K562 (cell line): ENCODE results near the gene RNF135. TPM values are rescaled to one million over a fixed set of nuclear protein-coding genes. Genes with fewer than 3 reads are reported as not detected.

Source experiments
- C11orf30 ChIP-seq: fragments of 450-650 bp; IDR thresholded peaks from 2 replicates; pipeline ENCODE4 v1.6.1; 2016; ENCODE audit warnings: low read depth, mild to moderate bottlenecking
- CBFA2T3 ChIP-seq: fragments of 450-650 bp; IDR thresholded peaks from 2 replicates; pipeline ENCODE4 v1.6.1; 2017
- CEBPB ChIP-seq: fragments of 450-650 bp; IDR thresholded peaks from 2 replicates; pipeline ENCODE4 v1.6.1; 2016; ENCODE audit warnings: missing genetic modification characterization, missing compliant biosample characterization
- CHD4 ChIP-seq: fragments of 200-600 bp; sonication (generic); IDR thresholded peaks from 3 replicates; pipeline ENCODE4 v1.6.1; 2012; ENCODE audit warnings: low read depth, mild to moderate bottlenecking, mixed read lengths, low read length, inconsistent platforms; ENCODE audit not compliant: insufficient read depth, insufficient replicate concordance, poor library complexity, severe bottlenecking
- FOSL1 ChIP-seq: fragments of 200-800 bp; sonication (Bioruptor generic); conservative IDR thresholded peaks from 2 replicates; pipeline ENCODE4 v1.6.1; 2016; ENCODE audit warnings: missing genetic modification characterization, missing compliant biosample characterization
- FOXJ2 ChIP-seq: fragments of 200-800 bp; sonication (Bioruptor generic); IDR thresholded peaks from 2 replicates; pipeline ENCODE4 v1.6.1; 2016; ENCODE audit warnings: missing genetic modification characterization, missing compliant biosample characterization
- POLR2AphosphoS2 ChIP-seq: IDR thresholded peaks from 2 replicates; pipeline ENCODE4 v1.6.1; 2012; ENCODE audit warnings: low read length, improper control_type of control experiment
- SAFB ChIP-seq: fragments of 200-400 bp; formaldehyde crosslinking; IDR thresholded peaks from 2 replicates; pipeline ENCODE4 v1.6.1; 2017; ENCODE audit warnings: low read depth, low read length, borderline replicate concordance
- TAF1 ChIP-seq: IDR thresholded peaks from 2 replicates; pipeline ENCODE4 v1.6.1; 2011; ENCODE audit warnings: mild to moderate bottlenecking, low read length, moderate library complexity; ENCODE audit not compliant: insufficient read depth, control insufficient read depth, severe bottlenecking; ENCODE audit errors: extremely low read depth
- TARDBP ChIP-seq: fragments of 450-650 bp; IDR thresholded peaks from 2 replicates; pipeline ENCODE4 v1.6.1; 2016
- polyA plus RNA-seq, 8 experiments: library from polyadenylated mRNA; depleted of rRNA in 4 of 8; stranded (reverse) in 5 of 8; unstranded in 3 of 8; fragments of >200 nt; fragmentation: Nextera tagmentation in 2 of 8; fragmentation: Illumina TruSeq in 1 of 8; extraction: Ambion mirVana in 2 of 8; extraction: Trizol in 1 of 8; gene quantifications; 2 replicates each; pipeline versions ENCODE4 v1.2.1 to v1.2.3, GENCODE V29; 2011 to 2014; ENCODE audit warnings: inconsistent platforms in 1 of 8, missing spikeins in 1 of 8
- small RNA-seq: library from RNA; depleted of rRNA; stranded (forward); fragments of <200 nt; gene quantifications from one replicate; pipeline ENCODE3, GENCODE V24; 2014
- total RNA-seq, 7 experiments: library from RNA; depleted of rRNA in 6 of 7; stranded (reverse); fragments of >200 nt in 6 of 7; fragmentation: Illumina TruSeq in 2 of 7; extraction: Trizol in 2 of 7; gene quantifications; 2 replicates each; pipeline versions ENCODE4 v1.2.1 to v1.2.3, GENCODE V29; 2011 to 2021; ENCODE audit warnings: low replicate concordance in 1 of 7
- TF ChIP-seq, protein P1 (sequence below): fragments of 250-450 bp; sonication (Bioruptor Pico); IDR thresholded peaks from 2 replicates; pipeline ENCODE4 v1.4.0; 2020; ENCODE audit warnings: mild to moderate bottlenecking, moderate library complexity
- TF ChIP-seq, protein P2 (sequence below), 2 experiments: fragments of 450-650 bp in 1 of 2; sonication (generic) in 1 of 2; formaldehyde crosslinking in 1 of 2; IDR thresholded peaks in 1 of 2; conservative IDR thresholded peaks in 1 of 2; 2 replicates each; pipeline versions ENCODE4 v1.6.1 to v1.8.1; 2016 to 2023; ENCODE audit warnings: mild to moderate bottlenecking in 2 of 2, moderate library complexity in 2 of 2, inconsistent platforms in 1 of 2, missing genetic modification reagents in 1 of 2
- TF ChIP-seq, protein P3 (sequence below): sonication (generic); IDR thresholded peaks from 2 replicates; pipeline ENCODE4 v1.6.1; 2016

The RNF135 gene
- total and polyA plus RNA-seq, 9 of the 15 experiments (the other 6 are each of a cell fraction or from before 2014, with no cell fraction given) = 0.08 TPM; not detected in 8

DNA sequence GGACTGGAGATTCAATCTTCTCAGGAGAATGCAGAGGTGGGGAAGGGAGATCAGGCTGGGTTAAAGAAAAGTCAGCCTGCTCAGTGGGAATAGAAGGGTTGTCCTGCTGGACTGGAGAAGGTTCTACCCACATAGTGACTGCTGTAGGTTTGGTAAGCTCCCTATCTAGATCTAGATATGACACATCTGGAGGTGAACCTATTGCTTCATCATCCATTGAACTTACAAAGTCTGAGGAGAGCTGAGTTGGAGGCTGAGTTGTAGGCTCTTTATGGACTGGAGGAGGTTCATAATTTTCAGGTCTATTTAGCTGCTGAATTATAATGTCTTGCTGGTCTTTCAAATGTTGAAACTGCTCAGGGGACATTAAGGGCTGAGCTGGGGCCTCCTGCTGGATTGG, 77.9 kb downstream of the RNF135 start (continued):
- TF ChIP-seq C11orf30 (no peak), POLR2AphosphoS2 (no peak), CBFA2T3 (no peak), FOSL1 (tag) (0 out of 2 replicates have a peak, but pooled peaks have one; percentile 23), TARDBP (no peak), FOXJ2 (tag) (no peak), SAFB (no peak), TAF1 (no peak), CEBPB (tag) (peak; percentile 89), CHD4 (no peak)
- TF ChIP-seq, protein P1, sequence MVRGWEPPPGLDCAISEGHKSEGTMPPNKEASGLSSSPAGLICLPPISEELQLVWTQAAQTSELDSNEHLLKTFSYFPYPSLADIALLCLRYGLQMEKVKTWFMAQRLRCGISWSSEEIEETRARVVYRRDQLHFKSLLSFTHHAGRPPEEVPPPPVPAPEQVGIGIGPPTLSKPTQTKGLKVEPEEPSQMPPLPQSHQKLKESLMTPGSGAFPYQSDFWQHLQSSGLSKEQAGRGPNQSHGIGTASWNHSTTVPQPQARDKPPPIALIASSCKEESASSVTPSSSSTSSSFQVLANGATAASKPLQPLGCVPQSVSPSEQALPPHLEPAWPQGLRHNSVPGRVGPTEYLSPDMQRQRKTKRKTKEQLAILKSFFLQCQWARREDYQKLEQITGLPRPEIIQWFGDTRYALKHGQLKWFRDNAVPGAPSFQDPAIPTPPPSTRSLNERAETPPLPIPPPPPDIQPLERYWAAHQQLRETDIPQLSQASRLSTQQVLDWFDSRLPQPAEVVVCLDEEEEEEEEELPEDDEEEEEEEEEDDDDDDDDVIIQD (CRISPR knock-in tag) = no peak
- TF ChIP-seq, protein P2, sequence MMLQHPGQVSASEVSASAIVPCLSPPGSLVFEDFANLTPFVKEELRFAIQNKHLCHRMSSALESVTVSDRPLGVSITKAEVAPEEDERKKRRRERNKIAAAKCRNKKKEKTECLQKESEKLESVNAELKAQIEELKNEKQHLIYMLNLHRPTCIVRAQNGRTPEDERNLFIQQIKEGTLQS (IDR thresholded peaks at IDR 0.05) = peak; percentile 37; the same call in 1 of the 2 replicates
- TF ChIP-seq, protein P2 (CRISPR knock-in tag; conservative IDR thresholded peaks at IDR 0.05) = no peak
- TF ChIP-seq, protein P3, sequence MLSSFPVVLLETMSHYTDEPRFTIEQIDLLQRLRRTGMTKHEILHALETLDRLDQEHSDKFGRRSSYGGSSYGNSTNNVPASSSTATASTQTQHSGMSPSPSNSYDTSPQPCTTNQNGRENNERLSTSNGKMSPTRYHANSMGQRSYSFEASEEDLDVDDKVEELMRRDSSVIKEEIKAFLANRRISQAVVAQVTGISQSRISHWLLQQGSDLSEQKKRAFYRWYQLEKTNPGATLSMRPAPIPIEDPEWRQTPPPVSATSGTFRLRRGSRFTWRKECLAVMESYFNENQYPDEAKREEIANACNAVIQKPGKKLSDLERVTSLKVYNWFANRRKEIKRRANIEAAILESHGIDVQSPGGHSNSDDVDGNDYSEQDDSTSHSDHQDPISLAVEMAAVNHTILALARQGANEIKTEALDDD = 0 out of 2 replicates have a peak, but pooled peaks have one; percentile 24

Small RNA genes lying within 50 kb of the gene (small RNA-seq; reads per million reads assigned to genes)
- gene AC138207.3 (not detected), gene RN7SL138P (not detected)

Other genes starting within 250 kb of the RNF135 start
- 26.9 and 28.8 TPM in 2 replicates for gene CRLF3, start 146.3 kb upstream of the RNF135 start, total RNA-seq (2014; rRNA removed)
- gene CRLF3, start 146.3 kb upstream of the RNF135 start, total RNA-seq (2014; rRNA removed; fragmentation: Illumina TruSeq; extraction: Trizol) = 45.2 and 47.0 TPM in 2 replicates
- 29.3 and 29.8 TPM in 2 replicates for gene CRLF3, start 146.3 kb upstream of the RNF135 start, total RNA-seq (2015; rRNA removed; fragmentation: Illumina TruSeq; extraction: Trizol)
- 31.8 and 33.5 TPM in 2 replicates for gene CRLF3, start 146.3 kb upstream of the RNF135 start, total RNA-seq (2021)
- 28.7 and 55.9 TPM in 2 replicates for gene CRLF3, start 146.3 kb upstream of the RNF135 start, polyA plus RNA-seq (2011; rRNA removed)
- 33.1 and 39.7 TPM in 2 replicates for gene CRLF3, start 146.3 kb upstream of the RNF135 start, polyA plus RNA-seq (2014; fragmentation: Illumina TruSeq; extraction: Trizol)
- gene CRLF3, start 146.3 kb upstream of the RNF135 start, polyA plus RNA-seq (2014; fragmentation: Nextera tagmentation; extraction: Ambion mirVana) = 10 to 100 TPM; 13.2 to 13.7 TPM
- 29.2 and 34.2 TPM in 2 replicates for gene CRLF3, start 146.3 kb upstream of the RNF135 start, polyA plus RNA-seq (2014; rRNA removed)
- 14.0 and 14.6 TPM in 2 replicates for gene ATAD5, start 139.1 kb upstream of the RNF135 start, total RNA-seq (2014; rRNA removed)
- 19.5 and 23.3 TPM in 2 replicates for gene ATAD5, start 139.1 kb upstream of the RNF135 start, total RNA-seq (2014; rRNA removed; fragmentation: Illumina TruSeq; extraction: Trizol)
- 21.5 and 25.3 TPM in 2 replicates for gene ATAD5, start 139.1 kb upstream of the RNF135 start, total RNA-seq (2015; rRNA removed; fragmentation: Illumina TruSeq; extraction: Trizol)
- gene ATAD5, start 139.1 kb upstream of the RNF135 start, total RNA-seq (2021) = 23.7 and 23.8 TPM in 2 replicates
- 14.6 and 25.6 TPM in 2 replicates for gene ATAD5, start 139.1 kb upstream of the RNF135 start, polyA plus RNA-seq (2011; rRNA removed)
- gene ATAD5, start 139.1 kb upstream of the RNF135 start, polyA plus RNA-seq (2014; fragmentation: Illumina TruSeq; extraction: Trizol) = 15.9 and 17.6 TPM in 2 replicates
- gene ATAD5, start 139.1 kb upstream of the RNF135 start, polyA plus RNA-seq (2014; fragmentation: Nextera tagmentation; extraction: Ambion mirVana) = 1 to 10 TPM; 4.6 to 4.9 TPM
- gene ATAD5, start 139.1 kb upstream of the RNF135 start, polyA plus RNA-seq (2014; rRNA removed) = 14.4 and 19.7 TPM in 2 replicates
- gene TEFM, start 64.8 kb upstream of the RNF135 start, total RNA-seq (2014; rRNA removed) = 12.5 and 17.2 TPM in 2 replicates
- 29.7 and 37.7 TPM in 2 replicates for gene TEFM, start 64.8 kb upstream of the RNF135 start, total RNA-seq (2014; rRNA removed; fragmentation: Illumina TruSeq; extraction: Trizol)
- 22.1 and 23.6 TPM in 2 replicates for gene TEFM, start 64.8 kb upstream of the RNF135 start, total RNA-seq (2015; rRNA removed; fragmentation: Illumina TruSeq; extraction: Trizol)
- 16.1 and 17.1 TPM in 2 replicates for gene TEFM, start 64.8 kb upstream of the RNF135 start, total RNA-seq (2021)
- 13.3 and 23.3 TPM in 2 replicates for gene TEFM, start 64.8 kb upstream of the RNF135 start, polyA plus RNA-seq (2011; rRNA removed)
- gene TEFM, start 64.8 kb upstream of the RNF135 start, polyA plus RNA-seq (2014; fragmentation: Illumina TruSeq; extraction: Trizol) = 35.7 and 37.1 TPM in 2 replicates
- 10 to 100 TPM; 59.2 to 60.3 TPM for gene TEFM, start 64.8 kb upstream of the RNF135 start, polyA plus RNA-seq (2014; fragmentation: Nextera tagmentation; extraction: Ambion mirVana)
- gene TEFM, start 64.8 kb upstream of the RNF135 start, polyA plus RNA-seq (2014; rRNA removed) = 21.8 and 22.6 TPM in 2 replicates
- 0.73 TPM in 1 of 2 replicates, not detected in the other for gene ADAP2, start 49.1 kb upstream of the RNF135 start, total RNA-seq (2014; rRNA removed)
- gene ADAP2, start 49.1 kb upstream of the RNF135 start, total RNA-seq (2014; rRNA removed; fragmentation: Illumina TruSeq; extraction: Trizol) = 0.25 TPM in 1 of 2 replicates, not detected in the other
- gene ADAP2, start 49.1 kb upstream of the RNF135 start, total RNA-seq (2015; rRNA removed; fragmentation: Illumina TruSeq; extraction: Trizol) = not detected in 2 replicates
- 0.20 and 0.58 TPM in 2 replicates for gene ADAP2, start 49.1 kb upstream of the RNF135 start, total RNA-seq (2021)
- 0.06 TPM in 1 of 2 replicates, not detected in the other for gene ADAP2, start 49.1 kb upstream of the RNF135 start, polyA plus RNA-seq (2011; rRNA removed)
- not detected in 2 replicates for gene ADAP2, start 49.1 kb upstream of the RNF135 start, polyA plus RNA-seq (2014; fragmentation: Illumina TruSeq; extraction: Trizol)
- not detected for gene ADAP2, start 49.1 kb upstream of the RNF135 start, polyA plus RNA-seq (2014; fragmentation: Nextera tagmentation; extraction: Ambion mirVana)
- not detected in 2 replicates for gene ADAP2, start 49.1 kb upstream of the RNF135 start, polyA plus RNA-seq (2014; rRNA removed)
- gene NF1, start 123.9 kb downstream of the RNF135 start, total RNA-seq (2014; rRNA removed) = 13.4 and 16.7 TPM in 2 replicates
- gene NF1, start 123.9 kb downstream of the RNF135 start, total RNA-seq (2014; rRNA removed; fragmentation: Illumina TruSeq; extraction: Trizol) = 26.3 TPM in 2 replicates
- gene NF1, start 123.9 kb downstream of the RNF135 start, total RNA-seq (2015; rRNA removed; fragmentation: Illumina TruSeq; extraction: Trizol) = 24.3 and 24.6 TPM in 2 replicates
- gene NF1, start 123.9 kb downstream of the RNF135 start, total RNA-seq (2021) = 36.5 and 41.9 TPM in 2 replicates
- gene NF1, start 123.9 kb downstream of the RNF135 start, polyA plus RNA-seq (2011; rRNA removed) = 16.7 and 29.3 TPM in 2 replicates
- gene NF1, start 123.9 kb downstream of the RNF135 start, polyA plus RNA-seq (2014; fragmentation: Illumina TruSeq; extraction: Trizol) = 23.9 and 30.8 TPM in 2 replicates
- 1 to 10 TPM; 3.4 to 7.5 TPM for gene NF1, start 123.9 kb downstream of the RNF135 start, polyA plus RNA-seq (2014; fragmentation: Nextera tagmentation; extraction: Ambion mirVana)
- 14.0 and 15.4 TPM in 2 replicates for gene NF1, start 123.9 kb downstream of the RNF135 start, polyA plus RNA-seq (2014; rRNA removed)